ENCODE results near the gene ZNF710. TPM values are rescaled to one million over a fixed set of nuclear protein-coding genes. Genes with fewer than 3 reads are reported as not detected.

Gene ZNF710
- total and polyA plus RNA-seq, 2 of the 8 experiments (the other 6 are each of a cell fraction or from before 2014, with no cell fraction given), result 10.5 to 24.0 TPM

DNA sequence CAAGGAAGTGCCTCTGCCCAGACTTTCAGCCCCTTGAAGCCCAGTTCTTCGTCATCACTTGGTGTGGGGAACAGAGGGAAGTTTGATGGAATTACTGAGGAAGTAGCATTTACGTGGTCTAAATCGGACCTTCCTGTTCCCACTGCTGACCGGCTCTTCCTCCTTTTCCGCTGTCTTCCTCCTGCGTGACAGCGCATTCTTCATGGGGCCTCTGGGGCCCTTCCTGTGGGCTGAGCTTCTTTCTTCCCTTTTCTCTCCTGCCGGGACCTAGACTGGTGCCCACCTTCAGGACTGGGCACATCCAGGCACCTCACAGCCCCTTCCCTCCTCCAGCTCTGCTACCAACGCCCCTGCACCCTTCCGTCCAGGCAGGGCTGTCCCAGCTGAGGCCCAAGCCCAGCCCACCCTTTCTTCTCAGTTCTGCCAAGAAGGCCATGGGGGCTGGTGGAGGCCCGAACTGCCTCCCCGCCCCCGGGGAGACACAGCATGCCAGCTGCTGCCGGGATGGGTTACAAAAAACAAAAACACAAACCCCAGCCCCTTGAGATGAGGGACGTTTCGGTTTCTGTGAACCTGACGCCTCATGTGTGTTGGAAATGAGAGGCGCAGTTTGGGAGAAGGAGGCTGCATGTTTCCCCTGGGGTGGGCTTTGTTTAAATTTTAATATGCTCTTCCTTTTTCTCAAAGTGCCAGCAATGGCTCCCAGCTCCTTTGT, 19.1 kb downstream of the ZNF710 start:
- H3K18ac ChIP-seq (ENCODE audit: extremely low read depth, low read length), result no peak overlapping the region; the same call in 1 of the 2 replicates
- no peak for FAIRE-seq
- H4K20me1 ChIP-seq (replicated peaks in 1 of 2; ENCODE audit: control insufficient read depth in 1 of 2, insufficient read depth in 2 of 2, low read length in 2 of 2), result peaks cover 0 to 13% of the 10 kb centered on the region in 2 experiments
- no peak overlapping the region for H3K4me2 ChIP-seq (ENCODE audit: insufficient read depth in 1 of 2, low read depth in 2 of 2, low read length in 2 of 2)
- H2BK120ac ChIP-seq (replicated peaks; ENCODE audit: low read depth, low read length), result no peak overlapping the region
- H3K4ac ChIP-seq (replicated peaks; ENCODE audit: insufficient read length, low read depth, low read length), result no peak overlapping the region
- no peak overlapping the region for H2AFZ ChIP-seq (ENCODE audit: low read length)
- 84% methylated on average over 14 of the region's 18 CpGs; no CpG with 5 or more reads in 1 of the 2 experiments for WGBS, 2 experiments (ENCODE audit: extremely low coverage in 1 of 2, insufficient coverage in 1 of 2, insufficient read length in 1 of 2, insufficient replicate concordance in 2 of 2, low coverage in 1 of 2, low lambda C conversion rate in 2 of 2, missing lambda C conversion rate in 1 of 2)
- H3K27me3 ChIP-seq (replicated peaks in 1 of 4; ENCODE audit: control insufficient read depth in 3 of 4, extremely low read depth in 1 of 4, insufficient read depth in 3 of 4, low read length in 3 of 4), result no peaks in the 10 kb centered on the region
- no peak overlapping the region for H3K14ac ChIP-seq (ENCODE audit: insufficient read length)
- no peak for DNase-seq (ENCODE audit: low read depth in 1 of 2, low spot score in 2 of 2)
- H2AK5ac ChIP-seq (ENCODE audit: low read depth, low read length), result no peak overlapping the region
- H3K4me3 ChIP-seq (ENCODE audit: extremely low read depth in 1 of 4, insufficient read depth in 2 of 4, low read depth in 3 of 4, low read length in 4 of 4), result no peak overlapping the region
- TF ChIP-seq BACH1 (IDR thresholded peaks at IDR 0.05; ENCODE audit: low read length) (no peak), POLR2A (IDR thresholded peaks at IDR 0.05; ENCODE audit: control extremely low read depth in 1 of 2, low read depth in 2 of 2, low read length in 2 of 2) (no peak), CHD1 (IDR thresholded peaks at IDR 0.05; ENCODE audit: low read depth, low read length) (no peak), MAFK (IDR thresholded peaks at IDR 0.05; ENCODE audit: low read depth, low read length) (no peak)
- no peak overlapping the region for H2BK15ac ChIP-seq (ENCODE audit: low read length)
- H3K9me3 ChIP-seq (ENCODE audit: insufficient read depth in 2 of 2, low read depth in 1 of 2, low read length in 1 of 2), result no peaks in the 10 kb centered on the region
- H4K8ac ChIP-seq (ENCODE audit: extremely low read depth, insufficient read depth, low read length), result no peak overlapping the region
- H3K79me2 ChIP-seq (ENCODE audit: control insufficient read depth in 1 of 2, insufficient read depth in 2 of 2, low read length in 2 of 2), result peaks cover 0 to 15% of the 10 kb centered on the region in 2 experiments; a peak in 1 of 4 replicates
- CTCF ChIA-PET (ENCODE audit: partially characterized antibody), result interaction anchor here (0.7 to 2.3 kb wide), 6 partner anchors 16 to 132 kb away, joined by 3 to 6 read pairs (median 4); no protein-coding TSS in a partner anchor
- H3K36me3 ChIP-seq (ENCODE audit: control insufficient read depth in 2 of 4, insufficient read depth in 4 of 4, low read length in 3 of 4), result no peaks in the 10 kb centered on the region
- no peak overlapping the region for H2BK20ac ChIP-seq (ENCODE audit: low read length)
- H3K4me1 ChIP-seq (replicated peaks in 1 of 4; ENCODE audit: control insufficient read depth in 3 of 4, insufficient read depth in 4 of 4, low read length in 3 of 4), result peaks cover 2 to 18% (median 8%) of the 10 kb centered on the region in 4 experiments; a peak in 6 of 7 replicates
- no peaks in the 10 kb centered on the region for H3K23me2 ChIP-seq (ENCODE audit: low read depth, low read length)
- peak overlapping the region in 1 of 4 experiments; percentile 38; a peak in 1 of 7 replicates for H3K9ac ChIP-seq (replicated peaks in 1 of 4; ENCODE audit: extremely low read depth in 1 of 4, low read depth in 3 of 4, low read length in 3 of 4)
- H4K5ac ChIP-seq (ENCODE audit: insufficient read length, low read depth, low read length), result no peak overlapping the region
- peak overlapping the region; percentile 39; the same call in 1 of the 2 replicates for H2BK12ac ChIP-seq (ENCODE audit: low read depth, low read length)
- peak overlapping the region; percentile 52 for H4K91ac ChIP-seq (replicated peaks; ENCODE audit: insufficient read length, low read length)
- no peak overlapping the region for H3K27ac ChIP-seq (ENCODE audit: low read depth, low read length)
- no peak overlapping the region for H3K56ac ChIP-seq (replicated peaks; ENCODE audit: insufficient read length, low read depth, low read length)
- POLR2A ChIA-PET (ENCODE audit: partially characterized antibody), result interaction anchor here (1.3 to 2.0 kb wide), 4 partner anchors 10 to 23 kb away, joined by 3 to 8 read pairs (median 4); no protein-coding TSS in a partner anchor
- no peak overlapping the region for H2BK5ac ChIP-seq (ENCODE audit: low read depth, low read length)
- H3K79me1 ChIP-seq (ENCODE audit: low read depth, low read length), result peaks cover 15% of the 10 kb centered on the region
- no peak overlapping the region for H3K23ac ChIP-seq (ENCODE audit: insufficient read length)

All from H1 (cell line).